ENCODE results near the gene ADM2. TPM values are rescaled to one million over a fixed set of nuclear protein-coding genes. Genes with fewer than 3 reads are reported as not detected.
"Not testable (repeated sequence)": the region's sequence is repeated elsewhere in the genome, so short reads cannot be mapped to it uniquely, and the experiment has no call there.

Gene ADM2
- total RNA-seq, 1 donor from 2014 or later: 23.0 TPM

DNA sequence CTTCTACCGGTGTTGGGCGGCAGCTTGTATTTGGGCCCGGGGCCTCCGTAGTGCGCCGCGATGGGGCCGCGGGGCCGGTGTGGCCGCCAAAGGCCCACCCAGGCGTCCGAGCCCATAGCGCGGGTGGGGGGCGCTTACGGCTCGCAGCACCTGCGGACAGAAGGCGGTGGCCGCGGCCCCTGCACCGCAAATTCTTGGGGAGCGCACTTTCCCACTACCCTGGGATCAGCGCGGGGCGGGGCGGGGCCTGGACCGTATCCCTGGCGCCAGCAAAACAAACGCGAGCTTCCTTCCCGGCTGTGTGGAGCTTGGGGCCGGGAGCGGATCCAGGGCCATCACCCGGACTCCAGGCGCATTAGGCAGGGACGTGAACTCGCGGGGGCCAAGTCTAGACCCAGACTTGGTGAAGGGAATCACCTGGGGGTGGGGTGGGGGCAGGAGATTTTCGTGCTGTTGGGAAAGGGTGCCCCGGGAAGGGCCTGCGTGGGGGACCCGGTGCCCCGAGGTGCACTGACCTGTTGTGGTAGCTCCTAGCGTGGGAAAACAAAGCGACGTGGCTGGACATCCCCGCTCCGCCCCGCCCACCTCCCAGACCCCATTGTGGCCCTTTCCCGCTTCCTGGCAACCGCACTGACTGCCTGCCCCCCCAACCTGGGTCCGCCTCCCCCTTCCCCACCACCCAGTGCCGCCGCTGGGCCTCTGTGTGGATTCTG, 50.8 kb downstream of the ADM2 start:
- H3K79me2 ChIP-seq (ENCODE audit: insufficient read depth, low read length): peaks cover 2% of the 10 kb centered on the region
- no peaks in the 10 kb centered on the region for H3K9me3 ChIP-seq (ENCODE audit: insufficient read depth, low read depth, low read length)
- Mint-ChIP-seq H3K9me3 (ENCODE audit: unreplicated experiment) (peaks cover 7% of the 10 kb centered on the region), H3K4me3 (ENCODE audit: unreplicated experiment) (peak overlapping the region; percentile 76), H3K4me1 (ENCODE audit: low read depth, unreplicated experiment) (no peaks in the 10 kb centered on the region), H3K36me3 (ENCODE audit: low read depth, unreplicated experiment) (peaks cover 2% of the 10 kb centered on the region), H3K27ac (ENCODE audit: unreplicated experiment) (peak overlapping the region; percentile 69), H3K27me3 (ENCODE audit: low read depth, unreplicated experiment) (peaks cover 12% of the 10 kb centered on the region)
- H3K4me3 ChIP-seq (ENCODE audit: insufficient read depth, low read depth, low read length): no peak overlapping the region
- no peak for FAIRE-seq
- peaks cover 17% of the 10 kb centered on the region for H4K20me1 ChIP-seq (ENCODE audit: insufficient read depth, low read length)
- peak; percentile 34 for DNase-seq (ENCODE audit: low read depth)
- H2AFZ ChIP-seq (ENCODE audit: low read depth, low read length): no peak overlapping the region
- peaks cover 11% of the 10 kb centered on the region for H3K4me1 ChIP-seq (ENCODE audit: insufficient read depth, low read length)
- peak; percentile 13 for TF ChIP-seq EZH2 (IDR thresholded peaks at IDR 0.05; ENCODE audit: insufficient read depth, low read length)
- TF ChIP-seq, protein P1, sequence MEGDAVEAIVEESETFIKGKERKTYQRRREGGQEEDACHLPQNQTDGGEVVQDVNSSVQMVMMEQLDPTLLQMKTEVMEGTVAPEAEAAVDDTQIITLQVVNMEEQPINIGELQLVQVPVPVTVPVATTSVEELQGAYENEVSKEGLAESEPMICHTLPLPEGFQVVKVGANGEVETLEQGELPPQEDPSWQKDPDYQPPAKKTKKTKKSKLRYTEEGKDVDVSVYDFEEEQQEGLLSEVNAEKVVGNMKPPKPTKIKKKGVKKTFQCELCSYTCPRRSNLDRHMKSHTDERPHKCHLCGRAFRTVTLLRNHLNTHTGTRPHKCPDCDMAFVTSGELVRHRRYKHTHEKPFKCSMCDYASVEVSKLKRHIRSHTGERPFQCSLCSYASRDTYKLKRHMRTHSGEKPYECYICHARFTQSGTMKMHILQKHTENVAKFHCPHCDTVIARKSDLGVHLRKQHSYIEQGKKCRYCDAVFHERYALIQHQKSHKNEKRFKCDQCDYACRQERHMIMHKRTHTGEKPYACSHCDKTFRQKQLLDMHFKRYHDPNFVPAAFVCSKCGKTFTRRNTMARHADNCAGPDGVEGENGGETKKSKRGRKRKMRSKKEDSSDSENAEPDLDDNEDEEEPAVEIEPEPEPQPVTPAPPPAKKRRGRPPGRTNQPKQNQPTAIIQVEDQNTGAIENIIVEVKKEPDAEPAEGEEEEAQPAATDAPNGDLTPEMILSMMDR (IDR thresholded peaks at IDR 0.05; ENCODE audit: insufficient read depth, low read depth, low read length): no peak
- no peaks in the 10 kb centered on the region for H3K36me3 ChIP-seq (ENCODE audit: insufficient read depth, low read length)
- peak overlapping the region; percentile 70 for H3K4me2 ChIP-seq (ENCODE audit: low read length)
- no peak overlapping the region for H3K9ac ChIP-seq (ENCODE audit: low read length)
- peaks cover 30% of the 10 kb centered on the region for H3K27me3 ChIP-seq (ENCODE audit: insufficient read depth, low read length)
- H3K27ac ChIP-seq (ENCODE audit: low read depth, low read length): no peak overlapping the region

DNA sequence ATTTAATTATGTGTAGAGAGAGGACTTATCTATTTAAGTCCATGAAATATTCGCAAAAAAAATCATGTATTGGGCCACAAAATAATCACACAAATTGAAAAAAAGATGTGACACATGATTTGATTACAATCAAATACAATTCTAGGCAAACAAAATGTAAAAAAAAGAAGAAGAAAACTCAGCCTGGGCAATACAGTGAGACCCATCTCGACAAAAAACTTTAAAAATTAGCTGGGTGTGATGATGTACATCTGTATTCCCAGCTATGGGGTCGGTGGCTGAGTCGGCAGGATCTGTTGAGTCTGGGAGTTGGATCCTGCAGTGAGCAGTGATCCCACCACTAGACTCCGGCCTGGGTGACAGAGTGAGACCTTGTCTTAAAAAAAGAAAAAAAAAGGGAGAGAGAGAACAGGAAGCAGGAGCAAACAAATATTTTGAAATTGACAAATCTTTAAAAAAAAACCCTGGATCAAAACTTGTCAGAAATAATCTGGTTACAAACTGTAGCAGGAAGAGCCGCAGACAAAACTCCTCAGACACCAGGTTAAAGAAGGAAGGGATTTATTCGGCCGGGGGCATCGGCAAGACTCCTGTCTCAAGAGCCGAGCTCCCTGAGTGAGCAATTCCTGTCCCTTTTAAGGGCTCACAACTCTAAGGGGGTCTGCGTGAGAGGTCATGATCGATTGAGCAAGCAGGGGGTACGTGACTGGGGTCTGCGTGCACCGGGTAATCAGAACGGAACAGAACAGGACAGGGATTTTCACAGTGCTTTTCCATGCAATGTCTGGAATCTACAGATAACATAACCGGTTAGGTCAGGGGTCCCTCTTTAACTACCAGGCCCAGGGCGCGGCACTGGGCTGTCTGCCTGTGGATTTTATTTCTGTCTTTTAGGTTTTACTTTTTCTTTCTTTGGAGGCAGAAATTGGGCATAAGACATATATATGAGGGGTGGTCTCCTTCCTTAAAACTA, 51.8 kb downstream of the ADM2 start:
- Mint-ChIP-seq H3K27ac (ENCODE audit: unreplicated experiment) (peak overlapping the region; percentile 69), H3K9me3 (ENCODE audit: unreplicated experiment) (peaks cover 4% of the 10 kb centered on the region), H3K36me3 (ENCODE audit: low read depth, unreplicated experiment) (peaks cover 1% of the 10 kb centered on the region), H3K4me1 (ENCODE audit: low read depth, unreplicated experiment) (no peaks in the 10 kb centered on the region), H3K4me3 (ENCODE audit: unreplicated experiment) (peak overlapping the region; percentile 76), H3K27me3 (ENCODE audit: low read depth, unreplicated experiment) (peaks cover 12% of the 10 kb centered on the region)
- no peaks in the 10 kb centered on the region for H3K9me3 ChIP-seq (ENCODE audit: insufficient read depth, low read depth, low read length)
- no peak overlapping the region for H3K4me3 ChIP-seq (ENCODE audit: insufficient read depth, low read depth, low read length)
- TF ChIP-seq EZH2 (IDR thresholded peaks at IDR 0.05; ENCODE audit: insufficient read depth, low read length): no peak
- TF ChIP-seq, protein P1 (IDR thresholded peaks at IDR 0.05; ENCODE audit: insufficient read depth, low read depth, low read length): no peak
- no peak overlapping the region for H2AFZ ChIP-seq (ENCODE audit: low read depth, low read length)
- DNase-seq (ENCODE audit: low read depth) (no peak), FAIRE-seq (no peak)
- peaks cover 11% of the 10 kb centered on the region for H3K4me1 ChIP-seq (ENCODE audit: insufficient read depth, low read length)
- H3K27me3 ChIP-seq (ENCODE audit: insufficient read depth, low read length): peaks cover 33% of the 10 kb centered on the region
- no peaks in the 10 kb centered on the region for H3K36me3 ChIP-seq (ENCODE audit: insufficient read depth, low read length)
- H3K79me2 ChIP-seq (ENCODE audit: insufficient read depth, low read length): no peaks in the 10 kb centered on the region
- no peak overlapping the region for H3K9ac ChIP-seq (ENCODE audit: low read length)
- no peak overlapping the region for H3K27ac ChIP-seq (ENCODE audit: low read depth, low read length)
- H3K4me2 ChIP-seq (ENCODE audit: low read length): no peak overlapping the region
- H4K20me1 ChIP-seq (ENCODE audit: insufficient read depth, low read length): peaks cover 10% of the 10 kb centered on the region

DNA sequence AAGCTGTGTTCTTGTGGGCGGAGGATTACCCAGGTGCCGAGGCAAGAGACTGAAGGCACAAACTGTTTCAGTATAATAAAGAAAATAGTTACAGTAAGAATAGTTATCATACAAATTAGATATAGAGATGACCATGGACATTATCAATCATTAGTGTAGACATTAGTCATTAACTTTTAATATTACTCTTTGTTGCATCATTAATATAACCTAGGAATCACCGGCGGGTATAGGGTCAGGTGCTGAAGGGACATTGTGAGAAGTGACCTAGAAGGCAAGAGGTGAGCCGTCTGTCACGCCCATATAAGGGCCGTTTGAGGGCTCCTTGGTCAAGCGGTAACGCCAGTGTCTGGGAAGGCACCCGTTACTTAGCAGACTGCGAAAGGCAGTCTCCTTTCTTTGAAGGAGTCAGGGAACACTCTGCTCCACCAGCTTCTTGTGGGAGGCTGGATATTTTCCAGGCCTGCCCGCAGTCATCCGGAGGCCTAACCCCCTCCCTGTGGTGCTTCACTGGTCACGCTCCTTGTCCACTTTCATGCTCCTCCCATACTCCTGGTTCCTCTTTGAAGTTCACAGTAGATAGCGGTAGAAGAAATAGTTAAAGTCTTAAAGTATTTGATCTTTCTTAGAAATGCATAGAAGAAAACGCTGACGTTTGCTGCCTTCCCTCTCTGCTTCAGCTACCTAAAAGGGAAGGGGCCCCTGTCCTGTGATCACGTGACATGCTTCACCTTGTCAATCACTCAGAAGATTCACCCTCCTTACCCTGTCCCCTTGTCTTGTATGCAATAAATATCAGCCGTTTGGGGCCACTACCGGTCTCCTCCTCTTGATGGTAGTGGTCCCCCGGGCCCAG, 52.7 kb downstream of the ADM2 start:
- peak; percentile 54 for DNase-seq (ENCODE audit: low read depth)
- not testable (repeated sequence) for H3K9me3 ChIP-seq (ENCODE audit: insufficient read depth, low read depth, low read length); H3K9ac ChIP-seq (ENCODE audit: low read length); H3K36me3 Mint-ChIP-seq (ENCODE audit: low read depth, unreplicated experiment); FAIRE-seq; H3K36me3 ChIP-seq (ENCODE audit: insufficient read depth, low read length); H3K4me1 Mint-ChIP-seq (ENCODE audit: low read depth, unreplicated experiment); H3K79me2 ChIP-seq (ENCODE audit: insufficient read depth, low read length); H3K9me3 Mint-ChIP-seq (ENCODE audit: unreplicated experiment); H4K20me1 ChIP-seq (ENCODE audit: insufficient read depth, low read length); H3K27ac Mint-ChIP-seq (ENCODE audit: unreplicated experiment); H3K27ac ChIP-seq (ENCODE audit: low read depth, low read length); H3K4me3 Mint-ChIP-seq (ENCODE audit: unreplicated experiment); H2AFZ ChIP-seq (ENCODE audit: low read depth, low read length); H3K4me2 ChIP-seq (ENCODE audit: low read length); H3K4me3 ChIP-seq (ENCODE audit: insufficient read depth, low read depth, low read length)
- Histone ChIP-seq H3K27me3 (ENCODE audit: insufficient read depth, low read length) (peaks cover 32% of the 10 kb centered on the region), H3K4me1 (ENCODE audit: insufficient read depth, low read length) (peaks cover 11% of the 10 kb centered on the region)
- peaks cover 15% of the 10 kb centered on the region for H3K27me3 Mint-ChIP-seq (ENCODE audit: low read depth, unreplicated experiment)
